Loucy (cell line): ENCODE measurements around the gene GRIN3B.

ENCODE experiments used
- H2AFZ ChIP-seq: fragments of 200-600 bp; sonication (generic); 2 replicates; pipeline ENCODE4 v1.6.0; 2016; ENCODE audit warnings: antibody characterized with exemption, mild to moderate bottlenecking, low read length, moderate library complexity
- H3F3A ChIP-seq: fragments of 200-600 bp; 2 replicates; pipeline ENCODE4 v1.6.0; 2016; ENCODE audit warnings: antibody characterized with exemption, low read depth, mild to moderate bottlenecking
- H3K27me3 ChIP-seq: fragments of 200-600 bp; sonication (generic); 2 replicates; pipeline ENCODE4 v1.6.1; 2014; ENCODE audit warnings: low read length, mild to moderate bottlenecking; ENCODE audit not compliant: insufficient read depth, poor library complexity, severe bottlenecking
- H3K36me3 ChIP-seq: fragments of 200-600 bp; sonication (generic); 2 replicates; pipeline ENCODE4 v1.6.1; 2016; ENCODE audit warnings: low read length; ENCODE audit not compliant: insufficient read depth
- H3K4me1 ChIP-seq: fragments of 200-600 bp; sonication (generic); 2 replicates; pipeline ENCODE4 v1.5.1; 2014; ENCODE audit warnings: low read length, mild to moderate bottlenecking; ENCODE audit not compliant: insufficient read depth, poor library complexity, severe bottlenecking
- H3K4me2 ChIP-seq: fragments of 200-600 bp; sonication (generic); 2 replicates; pipeline ENCODE4 v1.6.0; 2014; ENCODE audit warnings: antibody characterized with exemption, low read length, low read depth, mild to moderate bottlenecking; ENCODE audit not compliant: poor library complexity, severe bottlenecking
- H3K4me3 ChIP-seq: fragments of 200-600 bp; sonication (generic); 2 replicates; pipeline ENCODE4 v1.5.1; 2014; ENCODE audit warnings: low read length, mild to moderate bottlenecking, mixed read lengths; ENCODE audit not compliant: poor library complexity, severe bottlenecking
- H3K79me2 ChIP-seq: fragments of 200-600 bp; sonication (generic); 2 replicates; pipeline ENCODE4 v1.6.1; 2014; ENCODE audit warnings: low read length; ENCODE audit not compliant: insufficient read depth
- H3K9ac ChIP-seq: fragments of 200-600 bp; sonication (generic); 2 replicates; pipeline ENCODE4 v1.6.0; 2014; ENCODE audit warnings: mild to moderate bottlenecking, low read depth, low read length, moderate library complexity; ENCODE audit not compliant: poor library complexity, severe bottlenecking
- H3K9me2 ChIP-seq: fragments of 200-600 bp; sonication (generic); replicated peaks from 2 replicates; pipeline ENCODE4 v1.6.1; 2016; ENCODE audit warnings: low read depth, low read length, mixed read lengths
- H3K9me3 ChIP-seq: fragments of 200-600 bp; sonication (generic); 2 replicates; pipeline ENCODE4 v1.6.1; 2014; ENCODE audit warnings: mild to moderate bottlenecking, antibody characterized with exemption, low read length, low read depth; ENCODE audit not compliant: insufficient read depth
- H4K20me1 ChIP-seq: fragments of 200-600 bp; sonication (generic); 2 replicates; pipeline ENCODE4 v1.6.0; 2014; ENCODE audit warnings: antibody characterized with exemption, low read length, mild to moderate bottlenecking; ENCODE audit not compliant: insufficient read depth, poor library complexity, severe bottlenecking
- CTCF ChIP-seq: fragments of 200-600 bp; sonication (generic); conservative IDR thresholded peaks from 2 replicates; pipeline ENCODE4 v1.5.1; 2014; ENCODE audit warnings: mild to moderate bottlenecking, antibody characterized with exemption, low read length
- EZH2phosphoT487 ChIP-seq: fragments of 200-600 bp; IDR thresholded peaks from 2 replicates; pipeline ENCODE4 v1.6.1; 2018; ENCODE audit warnings: antibody characterized with exemption, mild to moderate bottlenecking, moderate library complexity, borderline replicate concordance

GRIN3B gene

GRCh38 chr19:1058112-1058511 lies 57.9 kb downstream of the GRIN3B start:
- Histone ChIP-seq H3K9me3 (peaks cover 25% of the 10 kb centered on the region; the same call in 1 of the 2 replicates), H3K36me3 (no peaks in the 10 kb centered on the region), H3F3A (no peaks in the 10 kb centered on the region), H3K79me2 (no peaks in the 10 kb centered on the region), H2AFZ (no peak overlapping the region), H4K20me1 (no peaks in the 10 kb centered on the region), H3K9ac (no peak overlapping the region), H3K4me1 (no peaks in the 10 kb centered on the region), H3K4me3 (no peak overlapping the region), H3K4me2 (no peak overlapping the region), H3K27me3 (no peaks in the 10 kb centered on the region), H3K9me2 (no peaks in the 10 kb centered on the region)
- TF ChIP-seq CTCF (no peak), EZH2phosphoT487 (no peak)
